ENCODE data around the gene RPL27. TPM values are rescaled to one million over a fixed set of nuclear protein-coding genes. Genes with fewer than 3 reads are reported as not detected.

RPL27 gene
- total RNA-seq, 1 experiment from 2014 or later: 2,567 TPM

DNA sequence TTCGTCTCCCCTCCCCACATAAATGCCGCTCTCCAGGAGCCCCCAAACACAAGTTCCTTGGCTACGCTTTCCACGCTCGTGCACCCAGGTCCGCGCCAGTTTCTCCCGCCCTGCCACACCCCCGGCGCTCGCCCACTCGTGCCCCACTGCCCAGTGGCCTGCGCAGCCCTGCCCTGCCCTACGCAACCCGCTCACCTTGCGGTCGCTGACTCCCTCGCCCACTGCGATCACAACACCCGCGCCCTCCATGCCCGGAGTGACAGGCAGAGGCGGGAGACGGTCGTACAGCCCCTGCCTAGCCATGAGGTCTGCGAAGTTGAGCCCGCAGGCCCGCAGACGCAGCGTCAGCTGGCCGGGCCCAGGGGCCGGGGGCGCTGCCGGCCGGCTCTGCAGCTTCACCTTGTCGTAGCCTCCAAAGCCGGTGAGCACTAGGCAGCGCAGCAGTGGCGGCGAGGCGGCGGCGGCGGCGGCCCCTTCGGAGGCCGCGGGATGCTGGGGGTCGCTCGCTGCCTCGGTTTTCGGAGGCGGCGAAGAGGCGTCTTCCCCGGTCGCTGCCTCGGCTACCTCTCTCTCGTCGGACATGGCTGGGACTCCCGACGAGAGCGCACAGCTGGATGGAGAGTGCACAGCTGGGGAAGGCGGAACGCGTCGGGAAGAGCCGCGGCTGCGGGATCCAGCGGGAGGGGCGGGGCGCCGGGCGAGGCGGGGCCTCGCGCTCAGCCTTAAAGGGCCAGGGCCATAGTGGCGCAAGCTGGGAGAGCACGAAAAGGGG lies 23.7 kb downstream of the RPL27 start, which contains the start of gene VAT1:
Gene VAT1, minus strand, starts transcription at position 645 of the 772 bp plus-strand sequence. Its CDS starts 63 bp downstream, at position 582.
- Histone ChIP-seq H3K4me3 (ENCODE audit: low read length) (peak within 1 kb of the TSS; percentile 84), H3K4me1 (ENCODE audit: low read length) (peaks cover 28% of the 10 kb centered on the region), H2AFZ (ENCODE audit: low read length) (peak within 1 kb of the TSS; percentile 86), H3K4me2 (ENCODE audit: low read depth, low read length, poor library complexity, severe bottlenecking) (peak within 1 kb of the TSS; percentile 82), H3K9ac (ENCODE audit: low read length) (peak within 1 kb of the TSS; percentile 82), H3K9me2 (replicated peaks; ENCODE audit: insufficient read depth, low read length) (no peaks in the 10 kb centered on the region), H3K27ac (ENCODE audit: low read length) (peak within 1 kb of the TSS; percentile 23; the same call in 1 of the 2 replicates), H3K36me3 (ENCODE audit: insufficient read depth, low read length) (no peaks in the 10 kb centered on the region), H4K20me1 (ENCODE audit: insufficient read depth, low read depth, low read length) (no peaks in the 10 kb centered on the region), H3K79me2 (ENCODE audit: low read length) (peaks cover 13% of the 10 kb centered on the region; the same call in 1 of the 2 replicates), H3K9me3 (ENCODE audit: low read length) (no peaks in the 10 kb centered on the region), H3K27me3 (ENCODE audit: low read length) (no peaks in the 10 kb centered on the region)
- peak; percentile 84 for DNase-seq

DNA sequence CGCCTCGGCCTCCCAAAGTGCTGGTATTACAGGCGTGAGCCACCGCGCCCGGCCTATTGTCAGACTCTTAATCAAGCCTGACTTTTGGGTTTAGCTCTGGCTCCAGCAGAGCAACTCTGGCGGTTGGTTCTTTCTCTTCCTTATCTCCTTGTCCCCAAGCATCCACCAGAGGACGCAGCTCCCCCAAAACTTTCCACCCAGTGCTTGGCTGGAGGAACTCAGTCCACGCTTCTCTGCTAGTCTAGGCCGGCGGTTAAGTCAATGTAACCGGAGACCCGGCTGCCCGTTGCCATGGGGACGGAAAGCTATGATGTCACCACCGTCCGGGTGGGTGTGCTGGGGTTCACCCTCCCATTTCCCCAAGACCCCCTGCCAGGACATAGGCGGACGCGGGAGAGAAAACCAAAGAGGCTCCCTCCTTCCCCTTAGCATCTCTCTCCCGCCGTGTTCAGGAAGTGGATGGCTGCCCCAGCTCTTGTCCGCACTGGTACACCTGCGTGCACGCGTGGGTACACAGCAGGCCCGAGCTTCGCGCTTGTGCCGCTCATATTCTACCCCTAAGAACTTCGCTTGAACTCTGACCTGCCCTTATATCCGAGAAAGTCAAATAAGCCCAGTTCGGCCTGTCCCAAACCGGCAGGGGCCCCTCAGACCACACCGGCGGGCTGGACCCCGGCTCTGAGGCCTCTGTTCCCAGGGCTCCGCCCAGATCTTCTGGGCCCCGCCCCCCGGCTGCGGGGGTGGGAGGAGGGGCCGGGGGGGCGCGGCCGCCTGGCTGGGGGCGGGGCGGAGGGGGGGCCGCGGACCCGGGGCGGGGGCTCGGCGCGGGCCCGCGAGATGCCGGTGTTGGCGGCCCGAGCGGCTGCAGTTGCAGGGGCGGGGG lies 26.4 kb downstream of the RPL27 start, which contains the start of gene RND2:
Gene RND2, plus strand, starts transcription at position 825 of the 883 bp plus-strand sequence. CDS start 117 bp downstream, outside the sequence.
- peak within 1 kb of the TSS; percentile 93 for H3K4me2 ChIP-seq (ENCODE audit: low read depth, low read length, poor library complexity, severe bottlenecking)
- H3K79me2 ChIP-seq (ENCODE audit: low read length): peaks cover 9% of the 10 kb centered on the region; the same call in 1 of the 2 replicates
- H3K27me3 ChIP-seq (ENCODE audit: low read length): no peaks in the 10 kb centered on the region
- H3K36me3 ChIP-seq (ENCODE audit: insufficient read depth, low read length): no peaks in the 10 kb centered on the region
- peak; percentile 98 for DNase-seq
- peaks cover 16% of the 10 kb centered on the region for H3K4me1 ChIP-seq (ENCODE audit: low read length)
- peak within 1 kb of the TSS; percentile 68 for H3K9ac ChIP-seq (ENCODE audit: low read length)
- H3K4me3 ChIP-seq (ENCODE audit: low read length): peak within 1 kb of the TSS; percentile 69
- peak within 1 kb of the TSS; percentile 81 for H2AFZ ChIP-seq (ENCODE audit: low read length)
- H3K9me2 ChIP-seq (replicated peaks; ENCODE audit: insufficient read depth, low read length): no peaks in the 10 kb centered on the region
- no peaks in the 10 kb centered on the region for H3K9me3 ChIP-seq (ENCODE audit: low read length)
- H4K20me1 ChIP-seq (ENCODE audit: insufficient read depth, low read depth, low read length): no peaks in the 10 kb centered on the region
- peak within 1 kb of the TSS; percentile 43; the same call in 1 of the 2 replicates for H3K27ac ChIP-seq (ENCODE audit: low read length)

DNA sequence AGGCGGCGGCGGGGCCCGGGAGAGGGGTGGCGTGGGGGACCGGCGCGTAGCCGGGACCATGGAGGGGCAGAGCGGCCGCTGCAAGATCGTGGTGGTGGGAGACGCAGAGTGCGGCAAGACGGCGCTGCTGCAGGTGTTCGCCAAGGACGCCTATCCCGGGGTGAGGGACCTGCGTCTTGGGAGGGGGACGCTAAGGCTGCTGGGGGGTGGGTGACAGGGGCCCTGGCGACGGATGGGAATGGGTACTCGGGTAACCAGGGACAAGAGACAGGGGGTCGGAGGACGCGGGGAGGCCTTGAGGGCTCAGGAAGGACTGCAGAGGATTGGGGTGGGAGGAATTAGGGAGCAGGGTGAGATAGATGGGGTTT lies 27.1 kb downstream of the RPL27 start:
- H4K20me1 ChIP-seq (ENCODE audit: insufficient read depth, low read depth, low read length): no peaks in the 10 kb centered on the region
- no peaks in the 10 kb centered on the region for H3K9me3 ChIP-seq (ENCODE audit: low read length)
- DNase-seq: no peak
- H2AFZ ChIP-seq (ENCODE audit: low read length): no peak overlapping the region
- H3K36me3 ChIP-seq (ENCODE audit: insufficient read depth, low read length): no peaks in the 10 kb centered on the region
- peak overlapping the region; percentile 93 for H3K4me2 ChIP-seq (ENCODE audit: low read depth, low read length, poor library complexity, severe bottlenecking)
- H3K79me2 ChIP-seq (ENCODE audit: low read length): peaks cover 4% of the 10 kb centered on the region; the same call in 1 of the 2 replicates
- peaks cover 16% of the 10 kb centered on the region for H3K4me1 ChIP-seq (ENCODE audit: low read length)
- no peak overlapping the region for H3K27ac ChIP-seq (ENCODE audit: low read length)
- no peaks in the 10 kb centered on the region for H3K9me2 ChIP-seq (replicated peaks; ENCODE audit: insufficient read depth, low read length)
- peak overlapping the region; percentile 54; the same call in 1 of the 2 replicates for H3K4me3 ChIP-seq (ENCODE audit: low read length)
- peak overlapping the region; percentile 50 for H3K9ac ChIP-seq (ENCODE audit: low read length)
- no peaks in the 10 kb centered on the region for H3K27me3 ChIP-seq (ENCODE audit: low read length)

DNA sequence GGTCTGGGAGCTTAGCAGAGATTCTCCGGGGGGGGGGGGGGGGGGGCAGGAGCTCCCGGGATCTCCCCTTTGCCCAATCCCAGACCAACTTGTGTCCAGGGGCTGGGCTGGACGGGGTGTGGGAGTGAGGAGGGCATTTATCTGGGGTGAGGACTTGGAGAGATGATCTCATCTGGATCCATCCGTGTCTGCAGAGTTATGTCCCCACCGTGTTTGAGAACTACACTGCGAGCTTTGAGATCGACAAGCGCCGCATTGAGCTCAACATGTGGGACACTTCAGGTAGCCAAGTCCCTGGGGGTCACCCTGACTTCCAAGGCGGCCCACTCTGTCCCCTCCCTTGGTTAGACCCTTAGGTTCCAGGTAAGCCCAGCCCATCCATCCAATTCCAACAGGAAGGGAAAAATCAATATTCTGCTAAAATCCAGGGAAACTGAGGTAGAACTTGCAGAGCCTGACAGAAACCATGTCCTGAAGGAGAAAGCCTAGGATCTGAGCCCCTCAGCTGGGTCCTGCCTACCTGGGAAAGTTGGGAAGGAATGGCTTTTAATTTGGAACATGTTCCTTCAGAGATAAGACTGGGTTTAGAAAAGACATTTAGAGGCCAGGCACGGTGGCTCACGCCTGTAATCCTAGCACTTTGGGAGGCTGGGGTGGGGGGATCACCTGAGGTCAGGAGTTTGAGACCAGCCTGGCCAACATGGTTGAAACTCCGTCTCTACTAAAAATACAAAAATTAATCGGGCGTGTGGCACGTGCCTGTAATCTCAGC lies 27.7 kb downstream of the RPL27 start:
- Histone ChIP-seq H3K9me2 (replicated peaks; ENCODE audit: insufficient read depth, low read length) (no peaks in the 10 kb centered on the region), H3K36me3 (ENCODE audit: insufficient read depth, low read length) (no peaks in the 10 kb centered on the region), H4K20me1 (ENCODE audit: insufficient read depth, low read depth, low read length) (no peaks in the 10 kb centered on the region), H3K4me2 (ENCODE audit: low read depth, low read length, poor library complexity, severe bottlenecking) (no peak overlapping the region), H3K4me3 (ENCODE audit: low read length) (no peak overlapping the region), H3K27me3 (ENCODE audit: low read length) (no peaks in the 10 kb centered on the region), H3K9me3 (ENCODE audit: low read length) (no peaks in the 10 kb centered on the region), H3K27ac (ENCODE audit: low read length) (no peak overlapping the region), H2AFZ (ENCODE audit: low read length) (no peak overlapping the region), H3K9ac (ENCODE audit: low read length) (no peak overlapping the region), H3K4me1 (ENCODE audit: low read length) (peaks cover 14% of the 10 kb centered on the region), H3K79me2 (ENCODE audit: low read length) (peaks cover 1% of the 10 kb centered on the region; the same call in 1 of the 2 replicates)
- no peak for DNase-seq

DNA sequence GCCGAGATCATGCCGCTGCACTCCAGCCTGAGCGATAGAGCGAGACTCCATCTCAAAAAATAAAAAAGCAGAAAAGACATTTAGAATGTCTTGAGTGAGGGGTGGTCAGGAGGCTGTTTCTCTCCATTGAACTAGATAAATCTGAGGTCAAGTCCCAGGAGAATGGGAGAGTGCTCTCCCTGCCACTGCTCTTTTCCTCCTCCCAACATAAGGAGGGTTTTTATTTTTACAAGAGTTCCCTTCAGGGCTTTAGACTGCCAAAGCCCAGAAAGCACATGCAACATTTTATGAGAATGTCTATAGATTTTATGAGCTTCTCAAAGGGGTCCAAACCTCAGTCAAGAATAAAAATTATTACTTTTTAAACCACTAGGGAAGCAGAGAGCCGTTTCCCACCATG lies 28.4 kb downstream of the RPL27 start:
- no peaks in the 10 kb centered on the region for H3K36me3 ChIP-seq (ENCODE audit: insufficient read depth, low read length)
- no peaks in the 10 kb centered on the region for H3K79me2 ChIP-seq (ENCODE audit: low read length)
- no peaks in the 10 kb centered on the region for H3K9me3 ChIP-seq (ENCODE audit: low read length)
- H3K4me2 ChIP-seq (ENCODE audit: low read depth, low read length, poor library complexity, severe bottlenecking): no peak overlapping the region
- peaks cover 10% of the 10 kb centered on the region for H3K4me1 ChIP-seq (ENCODE audit: low read length)
- H2AFZ ChIP-seq (ENCODE audit: low read length): no peak overlapping the region
- H3K4me3 ChIP-seq (ENCODE audit: low read length): no peak overlapping the region
- no peak overlapping the region for H3K9ac ChIP-seq (ENCODE audit: low read length)
- H3K27ac ChIP-seq (ENCODE audit: low read length): no peak overlapping the region
- peak; percentile 47 for DNase-seq
- H4K20me1 ChIP-seq (ENCODE audit: insufficient read depth, low read depth, low read length): no peaks in the 10 kb centered on the region
- no peaks in the 10 kb centered on the region for H3K27me3 ChIP-seq (ENCODE audit: low read length)
- no peaks in the 10 kb centered on the region for H3K9me2 ChIP-seq (replicated peaks; ENCODE audit: insufficient read depth, low read length)

DNA sequence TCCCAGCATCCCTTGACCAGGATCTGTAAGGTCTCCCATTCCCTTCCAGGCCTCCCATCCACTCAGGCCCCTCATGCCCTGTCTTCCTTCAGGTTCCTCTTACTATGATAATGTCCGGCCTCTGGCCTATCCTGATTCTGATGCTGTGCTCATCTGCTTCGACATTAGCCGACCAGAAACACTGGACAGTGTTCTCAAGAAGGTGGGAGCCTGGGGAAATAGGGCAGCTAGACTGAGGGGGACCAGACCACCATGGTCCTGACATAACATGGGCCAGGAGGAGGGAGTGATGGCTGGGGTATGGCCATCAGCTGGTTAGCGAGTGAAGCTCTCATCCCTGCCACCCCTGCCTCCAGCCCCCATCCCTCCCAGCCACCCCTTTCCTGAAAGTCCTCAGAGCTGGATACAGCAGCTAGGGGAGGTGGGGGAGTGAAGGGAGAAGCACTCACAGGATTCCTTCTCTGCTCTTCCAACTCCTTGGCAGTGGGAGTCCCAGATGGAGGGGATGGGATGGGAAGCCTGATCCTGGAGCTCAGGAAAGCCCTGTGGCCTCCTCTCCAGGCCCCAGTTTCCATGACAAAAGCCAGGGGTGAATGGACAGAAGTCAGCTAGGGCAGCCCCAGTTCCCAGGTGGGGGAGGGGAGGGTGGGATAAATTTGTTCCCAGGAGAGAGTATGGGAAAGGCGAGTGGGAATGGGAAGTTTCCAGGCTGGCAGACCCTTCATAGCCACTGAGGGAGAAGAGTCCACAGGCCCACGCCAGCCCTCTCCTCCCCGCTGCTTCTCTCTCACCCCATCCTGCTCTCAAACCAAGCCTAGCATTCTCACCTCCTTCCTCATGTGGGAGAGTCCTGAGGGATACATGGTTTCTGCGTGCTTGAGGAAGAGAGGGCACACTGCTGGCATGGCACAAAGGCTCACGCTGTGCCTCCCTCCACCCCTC lies 29.1 kb downstream of the RPL27 start:
- H3K4me2 ChIP-seq (ENCODE audit: low read depth, low read length, poor library complexity, severe bottlenecking): no peak overlapping the region
- H3K4me1 ChIP-seq (ENCODE audit: low read length): peaks cover 10% of the 10 kb centered on the region
- no peak overlapping the region for H3K4me3 ChIP-seq (ENCODE audit: low read length)
- H3K27ac ChIP-seq (ENCODE audit: low read length): no peak overlapping the region
- no peaks in the 10 kb centered on the region for H3K79me2 ChIP-seq (ENCODE audit: low read length)
- H3K9me3 ChIP-seq (ENCODE audit: low read length): no peaks in the 10 kb centered on the region
- H4K20me1 ChIP-seq (ENCODE audit: insufficient read depth, low read depth, low read length): no peaks in the 10 kb centered on the region
- DNase-seq: no peak
- H3K9me2 ChIP-seq (replicated peaks; ENCODE audit: insufficient read depth, low read length): no peaks in the 10 kb centered on the region
- H2AFZ ChIP-seq (ENCODE audit: low read length): no peak overlapping the region
- H3K36me3 ChIP-seq (ENCODE audit: insufficient read depth, low read length): no peaks in the 10 kb centered on the region
- H3K27me3 ChIP-seq (ENCODE audit: low read length): no peaks in the 10 kb centered on the region
- no peak overlapping the region for H3K9ac ChIP-seq (ENCODE audit: low read length)

DNA sequence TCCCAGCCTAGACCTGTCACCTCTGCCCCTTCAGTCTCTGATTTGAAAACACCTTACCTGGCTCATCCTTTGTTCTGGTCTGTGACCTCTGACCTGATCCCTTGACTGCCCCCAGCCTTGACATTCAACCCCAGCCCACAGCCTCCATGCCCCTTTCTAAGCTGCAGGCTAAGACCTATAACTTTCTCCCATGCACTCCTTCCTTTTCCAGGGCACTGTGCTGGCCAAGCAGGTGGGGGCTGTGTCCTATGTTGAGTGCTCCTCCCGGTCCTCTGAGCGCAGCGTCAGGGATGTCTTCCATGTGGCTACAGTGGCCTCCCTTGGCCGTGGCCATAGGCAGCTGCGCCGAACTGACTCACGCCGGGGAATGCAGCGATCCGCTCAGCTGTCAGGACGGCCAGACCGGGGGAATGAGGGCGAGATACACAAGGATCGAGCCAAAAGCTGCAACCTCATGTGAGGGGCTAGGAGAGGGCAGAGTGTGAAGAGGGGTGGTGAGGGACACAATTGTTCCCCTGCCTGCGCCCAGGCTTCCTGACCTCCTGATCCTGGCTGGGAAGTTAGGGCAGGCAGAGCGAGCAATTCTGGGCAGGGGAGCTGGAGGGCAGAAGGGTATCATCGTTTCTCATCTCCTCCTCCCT lies 30.1 kb downstream of the RPL27 start:
- no peaks in the 10 kb centered on the region for H3K36me3 ChIP-seq (ENCODE audit: insufficient read depth, low read length)
- no peaks in the 10 kb centered on the region for H3K9me2 ChIP-seq (replicated peaks; ENCODE audit: insufficient read depth, low read length)
- no peaks in the 10 kb centered on the region for H3K79me2 ChIP-seq (ENCODE audit: low read length)
- no peak overlapping the region for H3K4me3 ChIP-seq (ENCODE audit: low read length)
- peaks cover 10% of the 10 kb centered on the region for H3K4me1 ChIP-seq (ENCODE audit: low read length)
- H3K9me3 ChIP-seq (ENCODE audit: low read length): no peaks in the 10 kb centered on the region
- no peak overlapping the region for H3K4me2 ChIP-seq (ENCODE audit: low read depth, low read length, poor library complexity, severe bottlenecking)
- no peak for DNase-seq
- H3K9ac ChIP-seq (ENCODE audit: low read length): no peak overlapping the region
- H2AFZ ChIP-seq (ENCODE audit: low read length): no peak overlapping the region
- no peaks in the 10 kb centered on the region for H4K20me1 ChIP-seq (ENCODE audit: insufficient read depth, low read depth, low read length)
- H3K27ac ChIP-seq (ENCODE audit: low read length): no peak overlapping the region
- no peaks in the 10 kb centered on the region for H3K27me3 ChIP-seq (ENCODE audit: low read length)
